DOHH2 (cell line): ENCODE measurements around the gene ZNF512.
"Not testable (repeated sequence)": the region's sequence is repeated elsewhere in the genome, so short reads cannot be mapped to it uniquely, and the experiment has no call there.

Source experiments
- H3F3A ChIP-seq: fragments of 200-600 bp; sonication (generic), shearing (Covaris generic); 2 replicates; pipeline ENCODE4 v1.6.0; 2016; ENCODE audit warnings: antibody characterized with exemption, mild to moderate bottlenecking; ENCODE audit not compliant: control insufficient read depth, insufficient read depth
- H3K27ac ChIP-seq: fragments of 200-600 bp; sonication (generic); 2 replicates; pipeline ENCODE4 v1.5.1; 2014; ENCODE audit warnings: low read depth, mild to moderate bottlenecking, low read length, moderate library complexity
- H3K27me3 ChIP-seq: fragments of 200-600 bp; sonication (generic); 2 replicates; pipeline ENCODE4 v1.6.1; 2014; ENCODE audit warnings: mild to moderate bottlenecking, low read length, mixed read lengths; ENCODE audit not compliant: control insufficient read depth
- H3K36me3 ChIP-seq: fragments of 200-600 bp; sonication (generic); 2 replicates; pipeline ENCODE4 v1.6.1; 2014; ENCODE audit warnings: mild to moderate bottlenecking, low read length, moderate library complexity, mixed read lengths; ENCODE audit not compliant: control insufficient read depth
- H3K4me1 ChIP-seq: fragments of 200-600 bp; sonication (generic); 2 replicates; pipeline ENCODE4 v1.6.1; 2014; ENCODE audit warnings: mild to moderate bottlenecking, low read length, mixed read lengths; ENCODE audit not compliant: control insufficient read depth
- H3K4me2 ChIP-seq: fragments of 200-600 bp; sonication (generic); 2 replicates; pipeline ENCODE4 v1.6.0; 2014; ENCODE audit warnings: mild to moderate bottlenecking, low read length, moderate library complexity
- H3K4me3 ChIP-seq: fragments of 200-600 bp; sonication (generic); 2 replicates; pipeline ENCODE4 v1.5.1; 2014; ENCODE audit warnings: mild to moderate bottlenecking, low read length, mixed read lengths
- H3K79me2 ChIP-seq: fragments of 200-600 bp; sonication (generic); 2 replicates; pipeline ENCODE4 v1.6.1; 2014; ENCODE audit warnings: mild to moderate bottlenecking, low read length, mixed read lengths; ENCODE audit not compliant: control insufficient read depth
- H3K9me2 ChIP-seq: fragments of 200-600 bp; sonication (generic); replicated peaks from 2 replicates; pipeline ENCODE4 v1.6.1; 2014; ENCODE audit warnings: mild to moderate bottlenecking, low read length, mixed read lengths; ENCODE audit not compliant: control insufficient read depth
- H3K9me3 ChIP-seq: fragments of 200-600 bp; sonication (generic); 2 replicates; pipeline ENCODE4 v1.6.1; 2014; ENCODE audit warnings: antibody characterized with exemption, low read length, mixed read lengths; ENCODE audit not compliant: control insufficient read depth, insufficient read depth
- H4K20me1 ChIP-seq: fragments of 200-600 bp; sonication (generic); 2 replicates; pipeline ENCODE4 v1.6.0; 2014; ENCODE audit warnings: low read depth, mild to moderate bottlenecking, antibody characterized with exemption, low read length, moderate library complexity; ENCODE audit not compliant: control insufficient read depth, insufficient read depth
- EZH2phosphoT487 ChIP-seq: fragments of 200-600 bp; sonication (generic); IDR thresholded peaks from 2 replicates; pipeline ENCODE4 v1.6.1; 2017; ENCODE audit warnings: borderline replicate concordance, mild to moderate bottlenecking, antibody characterized with exemption, low read length, moderate library complexity, mixed read lengths
- TF ChIP-seq, protein P1 (sequence below): fragments of 200-600 bp; sonication (generic); IDR thresholded peaks from one replicate; pipeline ENCODE4 v1.5.1; 2014; ENCODE audit warnings: antibody characterized with exemption, mild to moderate bottlenecking, low read depth, low read length; ENCODE audit not compliant: poor library complexity, severe bottlenecking

Gene ZNF512

DNA sequence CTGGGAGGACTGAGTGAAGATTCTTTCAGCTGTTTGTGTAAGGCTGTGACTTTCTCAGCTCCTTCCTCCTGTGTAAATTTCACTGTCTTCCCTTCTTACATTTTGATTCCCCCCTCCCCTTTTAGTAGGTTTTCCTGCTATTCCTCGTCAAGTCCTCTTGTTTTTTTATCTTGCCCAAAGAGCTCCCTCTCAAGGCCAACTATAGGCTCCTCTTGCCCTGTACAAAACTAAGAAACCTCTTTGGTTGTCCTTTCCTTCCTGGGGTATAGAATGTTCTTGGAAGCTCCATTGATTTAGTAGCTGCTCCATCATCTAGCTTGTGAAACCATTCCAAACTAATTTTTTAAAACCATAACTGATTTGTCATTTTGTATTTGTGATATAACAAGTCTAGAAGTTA, 38.7 kb downstream of the ZNF512 start:
- no peaks in the 10 kb centered on the region for H3K79me2 ChIP-seq
- H3K4me2 ChIP-seq = no peak overlapping the region
- peaks cover 5% of the 10 kb centered on the region for H3K4me1 ChIP-seq
- no peaks in the 10 kb centered on the region for H3K9me3 ChIP-seq
- H3K36me3 ChIP-seq = peaks cover 77% of the 10 kb centered on the region
- no peak overlapping the region for H3K27ac ChIP-seq
- no peaks in the 10 kb centered on the region for H3K9me2 ChIP-seq
- H3K4me3 ChIP-seq = no peak overlapping the region
- H3K27me3 ChIP-seq = no peaks in the 10 kb centered on the region
- peaks cover 7% of the 10 kb centered on the region; the same call in 1 of the 2 replicates for H3F3A ChIP-seq
- H4K20me1 ChIP-seq = no peaks in the 10 kb centered on the region
- TF ChIP-seq EZH2phosphoT487 = no peak
- TF ChIP-seq, protein P1, sequence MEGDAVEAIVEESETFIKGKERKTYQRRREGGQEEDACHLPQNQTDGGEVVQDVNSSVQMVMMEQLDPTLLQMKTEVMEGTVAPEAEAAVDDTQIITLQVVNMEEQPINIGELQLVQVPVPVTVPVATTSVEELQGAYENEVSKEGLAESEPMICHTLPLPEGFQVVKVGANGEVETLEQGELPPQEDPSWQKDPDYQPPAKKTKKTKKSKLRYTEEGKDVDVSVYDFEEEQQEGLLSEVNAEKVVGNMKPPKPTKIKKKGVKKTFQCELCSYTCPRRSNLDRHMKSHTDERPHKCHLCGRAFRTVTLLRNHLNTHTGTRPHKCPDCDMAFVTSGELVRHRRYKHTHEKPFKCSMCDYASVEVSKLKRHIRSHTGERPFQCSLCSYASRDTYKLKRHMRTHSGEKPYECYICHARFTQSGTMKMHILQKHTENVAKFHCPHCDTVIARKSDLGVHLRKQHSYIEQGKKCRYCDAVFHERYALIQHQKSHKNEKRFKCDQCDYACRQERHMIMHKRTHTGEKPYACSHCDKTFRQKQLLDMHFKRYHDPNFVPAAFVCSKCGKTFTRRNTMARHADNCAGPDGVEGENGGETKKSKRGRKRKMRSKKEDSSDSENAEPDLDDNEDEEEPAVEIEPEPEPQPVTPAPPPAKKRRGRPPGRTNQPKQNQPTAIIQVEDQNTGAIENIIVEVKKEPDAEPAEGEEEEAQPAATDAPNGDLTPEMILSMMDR = no peak

DNA sequence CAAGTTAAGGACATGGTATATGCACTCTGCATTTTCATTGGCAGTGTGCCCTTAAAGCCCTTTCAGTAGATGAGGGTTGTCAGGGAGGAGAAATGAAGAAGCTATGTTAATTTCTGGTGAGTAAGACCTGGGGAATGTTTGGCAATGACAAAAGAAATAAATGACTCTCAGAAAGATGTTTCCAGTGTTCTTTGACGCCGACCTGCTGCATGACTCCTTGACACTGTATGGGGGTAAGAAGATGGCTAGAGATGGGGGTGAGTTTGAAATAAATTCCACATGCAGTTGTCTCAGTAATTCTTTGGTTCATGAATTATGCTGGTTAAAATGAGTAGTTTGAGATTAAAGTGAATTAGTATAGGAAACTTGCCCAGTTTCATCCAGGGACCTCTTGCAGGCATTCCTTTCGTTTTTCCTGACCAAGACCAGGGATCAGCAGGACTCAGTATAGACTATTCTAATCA, 40.1 kb downstream of the ZNF512 start:
- Histone ChIP-seq H3K4me3 (no peak overlapping the region), H3K36me3 (peaks cover 63% of the 10 kb centered on the region), H3K27me3 (no peaks in the 10 kb centered on the region), H3K4me1 (peaks cover 19% of the 10 kb centered on the region), H3F3A (peaks cover 7% of the 10 kb centered on the region; the same call in 1 of the 2 replicates), H3K79me2 (no peaks in the 10 kb centered on the region), H3K9me2 (no peaks in the 10 kb centered on the region), H3K27ac (no peak overlapping the region), H4K20me1 (no peaks in the 10 kb centered on the region), H3K4me2 (no peak overlapping the region), H3K9me3 (no peaks in the 10 kb centered on the region)
- TF ChIP-seq, protein P1 = no peak
- TF ChIP-seq EZH2phosphoT487 = no peak

DNA sequence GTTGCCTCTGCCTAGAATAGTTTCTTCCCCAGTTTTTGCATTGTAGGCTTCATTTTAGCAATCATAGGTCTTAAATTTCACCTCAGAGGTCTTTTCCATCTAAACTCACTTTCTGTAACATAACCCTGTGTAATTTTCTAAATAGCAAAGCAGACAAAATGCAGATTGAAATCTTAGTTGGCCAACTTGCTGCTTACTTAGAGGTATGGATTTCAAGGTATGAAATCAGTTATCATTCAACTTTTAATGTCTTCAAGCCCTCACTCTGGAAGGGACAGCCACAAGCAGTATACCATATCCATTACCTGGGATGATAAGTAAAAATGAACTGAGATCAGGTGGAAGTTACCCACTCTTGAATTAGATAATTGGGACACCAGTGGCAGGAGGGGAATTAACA, 42.1 kb downstream of the ZNF512 start:
- no peak overlapping the region for H3K4me3 ChIP-seq
- no peak overlapping the region for H3K27ac ChIP-seq
- peaks cover 11% of the 10 kb centered on the region for H3K79me2 ChIP-seq
- H3K36me3 ChIP-seq = peaks cover 50% of the 10 kb centered on the region
- H3K4me2 ChIP-seq = no peak overlapping the region
- TF ChIP-seq, protein P1 = no peak
- no peak for TF ChIP-seq EZH2phosphoT487
- H3K9me2 ChIP-seq = no peaks in the 10 kb centered on the region
- H3K4me1 ChIP-seq = peaks cover 29% of the 10 kb centered on the region
- no peaks in the 10 kb centered on the region for H4K20me1 ChIP-seq
- no peaks in the 10 kb centered on the region for H3K27me3 ChIP-seq
- peaks cover 7% of the 10 kb centered on the region; the same call in 1 of the 2 replicates for H3F3A ChIP-seq
- no peaks in the 10 kb centered on the region for H3K9me3 ChIP-seq

DNA sequence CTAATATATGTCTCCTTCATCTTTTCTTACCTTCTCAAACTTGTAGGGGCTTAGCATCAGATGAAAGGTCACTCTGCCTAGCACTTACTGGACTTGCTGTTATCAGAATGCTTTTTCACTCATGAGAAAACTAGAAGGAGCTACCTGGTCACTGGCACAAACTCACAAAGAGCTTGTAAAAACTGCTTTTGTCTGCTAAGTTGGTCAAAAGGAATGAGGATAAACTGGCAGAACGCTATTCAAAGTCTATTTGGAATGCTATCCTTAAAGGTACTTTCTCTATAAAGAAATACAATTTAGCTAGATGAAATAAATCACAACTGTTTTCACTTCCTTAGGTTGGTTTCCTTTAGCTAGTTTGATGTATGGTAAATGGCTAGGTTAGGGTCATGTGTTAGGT, 43.5 kb downstream of the ZNF512 start:
- H3K4me1 ChIP-seq = peaks cover 31% of the 10 kb centered on the region
- peaks cover 49% of the 10 kb centered on the region for H3K36me3 ChIP-seq
- not testable (repeated sequence) for H3K9me2 ChIP-seq

DNA sequence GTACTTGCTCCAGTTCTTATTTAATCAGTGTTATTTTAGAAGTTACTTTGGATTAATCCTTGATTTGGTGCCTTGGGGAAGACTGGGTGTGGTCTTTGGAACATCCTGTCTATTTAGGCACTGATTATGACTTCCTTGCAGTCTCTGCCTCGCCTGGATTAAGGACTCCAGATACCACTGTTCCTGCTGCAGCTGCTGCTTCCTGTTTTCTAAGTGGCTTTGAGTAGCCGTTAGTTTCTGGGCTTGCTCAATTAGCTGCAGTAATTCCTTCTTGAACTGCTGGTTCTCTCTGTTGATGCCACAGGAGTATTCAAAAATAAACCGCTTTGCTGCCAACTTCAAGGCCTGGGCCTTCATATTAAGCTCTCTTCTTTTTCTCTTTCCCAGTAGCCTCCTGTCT, 44.1 kb downstream of the ZNF512 start:
- Histone ChIP-seq H3K4me1 (peaks cover 31% of the 10 kb centered on the region), H3K4me2 (peak overlapping the region; percentile 30), H3K36me3 (peaks cover 49% of the 10 kb centered on the region), H3K79me2 (peaks cover 20% of the 10 kb centered on the region), H3K27ac (0 out of 2 replicates have a peak overlapping the region, but pooled peaks have one; percentile 25)
- H3K4me3 ChIP-seq, H3K9me2 ChIP-seq, H3K27me3 ChIP-seq, H3F3A ChIP-seq, H3K9me3 ChIP-seq, H4K20me1 ChIP-seq: not testable (repeated sequence)

More for the DNA sequence above, 43.5 kb downstream of the ZNF512 start:
- H3K27me3 ChIP-seq, H4K20me1 ChIP-seq, H3K9me3 ChIP-seq, H3K4me3 ChIP-seq, H3K4me2 ChIP-seq, H3F3A ChIP-seq: not testable (repeated sequence)
- Histone ChIP-seq H3K79me2 (peaks cover 20% of the 10 kb centered on the region), H3K27ac (0 out of 2 replicates have a peak overlapping the region, but pooled peaks have one; percentile 25)
